ENCODE results near the gene GSTM4.

The GSTM4 gene

GRCh38 chr1:109624201-109625010 is 31.5 kb upstream of the GSTM4 start:
- in situ Hi-C loops (cut with MboI; ENCODE audit: low sequenced_read_pairs), result loop anchor here (10.0 kb wide), 1 partner anchor 80 kb away; the partner anchor contains the start of gene GNAI3

GRCh38 chr1:109625176-109625575 is 30.7 kb upstream of the GSTM4 start:
- in situ Hi-C loops (cut with MboI; ENCODE audit: low sequenced_read_pairs), result loop anchor here (10.0 kb wide), 1 partner anchor 80 kb away; the partner anchor contains the start of gene GNAI3

GRCh38 chr1:109625601-109626560 is 30.0 kb upstream of the GSTM4 start:
- in situ Hi-C loops (cut with MboI; ENCODE audit: low sequenced_read_pairs), result loop anchor here (10.0 kb wide), 1 partner anchor 81 kb away; the partner anchor contains the start of gene GNAI3

GRCh38 chr1:109626682-109627408 is 29.1 kb upstream of the GSTM4 start:
- in situ Hi-C loops (cut with MboI; ENCODE audit: low sequenced_read_pairs), result loop anchor here (10.0 kb wide), 1 partner anchor 82 kb away; the partner anchor contains the start of gene GNAI3

- in situ Hi-C loops (cut with MboI; ENCODE audit: low sequenced_read_pairs), result loop anchor here (10.0 kb wide), 1 partner anchor 83 kb away; the partner anchor contains the start of gene GNAI3
Measured at GRCh38 chr1:109627692-109628399, 28.1 kb upstream of the GSTM4 start.

- in situ Hi-C loops (cut with MboI; ENCODE audit: low sequenced_read_pairs), result loop anchor here (10.0 kb wide), 1 partner anchor 84 kb away; the partner anchor contains the start of gene GNAI3
Measured at GRCh38 chr1:109628540-109629321, 27.2 kb upstream of the GSTM4 start.

GRCh38 chr1:109629372-109630030 is 26.4 kb upstream of the GSTM4 start:
- in situ Hi-C loops (cut with MboI; ENCODE audit: low sequenced_read_pairs), result loop anchor here (10.0 kb wide), 1 partner anchor 85 kb away; the partner anchor contains the start of gene GNAI3

- in situ Hi-C loops (cut with MboI; ENCODE audit: low sequenced_read_pairs), result no loop called here
Measured at GRCh38 chr1:109630081-109630897, 25.6 kb upstream of the GSTM4 start.

GRCh38 chr1:109630898-109631512 is 24.9 kb upstream of the GSTM4 start:
- in situ Hi-C loops (cut with MboI; ENCODE audit: low sequenced_read_pairs), result no loop called here

GRCh38 chr1:109631513-109632505 is 24.1 kb upstream of the GSTM4 start:
- in situ Hi-C loops (cut with MboI; ENCODE audit: low sequenced_read_pairs), result no loop called here

GRCh38 chr1:109632671-109633346 is 23.1 kb upstream of the GSTM4 start:
- in situ Hi-C loops (cut with MboI; ENCODE audit: low sequenced_read_pairs), result no loop called here

GRCh38 chr1:109634292-109634691 is 21.6 kb upstream of the GSTM4 start:
- in situ Hi-C loops (cut with MboI; ENCODE audit: low sequenced_read_pairs), result no loop called here

GRCh38 chr1:109634771-109635750 is 20.8 kb upstream of the GSTM4 start:
- in situ Hi-C loops (cut with MboI; ENCODE audit: low sequenced_read_pairs), result no loop called here

GRCh38 chr1:109635862-109636200 is 20.1 kb upstream of the GSTM4 start:
- in situ Hi-C loops (cut with MboI; ENCODE audit: low sequenced_read_pairs), result no loop called here

Data from HL-60/S4 treated with retinoic acid at 250 ng/mL for 4 days and 3 days (cell line).